WTC11 (cell line): Measurements from ENCODE around the gene ZFR.

Experiments used
- CBFB ChIP-seq: sonication (generic); formaldehyde crosslinking; IDR thresholded peaks from 2 replicates; pipeline ENCODE4 v1.8.1; 2022; ENCODE audit warnings: mild to moderate bottlenecking, low read depth, missing genetic modification reagents
- CTCF ChIP-seq: fragments of 200-600 bp; IDR thresholded peaks from 2 replicates; pipeline ENCODE4 v1.8.0; 2022; ENCODE audit warnings: antibody characterized with exemption
- E2F4 ChIP-seq: sonication (generic); formaldehyde crosslinking; IDR thresholded peaks from 2 replicates; pipeline ENCODE4 v1.8.1; 2022; ENCODE audit warnings: low read depth, mild to moderate bottlenecking, moderate library complexity, missing genetic modification reagents, borderline replicate concordance
- IRF1 ChIP-seq: sonication (generic); formaldehyde crosslinking; IDR thresholded peaks from 2 replicates; pipeline ENCODE4 v1.8.0; 2023; ENCODE audit warnings: missing genetic modification reagents
- IRF2 ChIP-seq: sonication (generic); formaldehyde crosslinking; IDR thresholded peaks from 2 replicates; pipeline ENCODE4 v1.8.0; 2022; ENCODE audit warnings: low read depth, missing genetic modification reagents, borderline replicate concordance
- NFE2L1 ChIP-seq: sonication (generic); formaldehyde crosslinking; IDR thresholded peaks from 2 replicates; pipeline ENCODE4 v1.8.1; 2023; ENCODE audit warnings: missing genetic modification reagents
- OVOL2 ChIP-seq: fragments of 250-450 bp; sonication (Bioruptor Pico); IDR thresholded peaks from 2 replicates; pipeline ENCODE4 v1.9.0; 2021; ENCODE audit warnings: mild to moderate bottlenecking, borderline replicate concordance
- PRDM15 ChIP-seq: sonication (generic); formaldehyde crosslinking; IDR thresholded peaks from 2 replicates; pipeline ENCODE4 v1.8.0; 2022; ENCODE audit warnings: missing genetic modification reagents
- STAT6 ChIP-seq: sonication (generic); formaldehyde crosslinking; conservative IDR thresholded peaks from 2 replicates; pipeline ENCODE4 v1.8.1; 2023; ENCODE audit warnings: mild to moderate bottlenecking, low read depth, missing genetic modification reagents, moderate library complexity
- TP53 ChIP-seq: sonication (generic); formaldehyde crosslinking; IDR thresholded peaks from 2 replicates; pipeline ENCODE4 v1.8.1; 2023; ENCODE audit warnings: mild to moderate bottlenecking, missing genetic modification reagents
- ZBTB21 ChIP-seq: sonication (generic); formaldehyde crosslinking; IDR thresholded peaks from 2 replicates; pipeline ENCODE4 v1.8.1; 2023; ENCODE audit warnings: mild to moderate bottlenecking, missing genetic modification reagents, borderline replicate concordance
- ZBTB43 ChIP-seq: sonication (generic); formaldehyde crosslinking; IDR thresholded peaks from 2 replicates; pipeline ENCODE4 v1.8.1; 2023; ENCODE audit warnings: mild to moderate bottlenecking, missing genetic modification reagents
- ZNF416 ChIP-seq: fragments of 250-450 bp; sonication (Bioruptor Pico); IDR thresholded peaks from 2 replicates; pipeline ENCODE4 v1.9.0; 2021; ENCODE audit warnings: mild to moderate bottlenecking, inconsistent platforms
- ZNF512 ChIP-seq: sonication (generic); formaldehyde crosslinking; IDR thresholded peaks from 2 replicates; pipeline ENCODE4 v1.8.1; 2022; ENCODE audit warnings: missing genetic modification reagents, borderline replicate concordance

GRCh38 chr5:32309761-32310160, 134.8 kb downstream of the ZFR start:
- TF ChIP-seq TP53: no peak
- no peak for TF ChIP-seq IRF1
- TF ChIP-seq CTCF: no peak
- TF ChIP-seq CBFB (CRISPR knock-in tag): no peak
- TF ChIP-seq PRDM15 (CRISPR knock-in tag): no peak
- no peak for TF ChIP-seq NFE2L1 (CRISPR knock-in tag)
- no peak for TF ChIP-seq ZNF512 (CRISPR knock-in tag)
- TF ChIP-seq ZBTB43 (CRISPR knock-in tag): no peak
- no peak for TF ChIP-seq ZNF416 (CRISPR knock-in tag)
- TF ChIP-seq E2F4 (CRISPR knock-in tag): no peak
- no peak for TF ChIP-seq OVOL2 (CRISPR knock-in tag)
- TF ChIP-seq ZBTB21: no peak
- TF ChIP-seq IRF2 (CRISPR knock-in tag): no peak
- no peak for TF ChIP-seq STAT6 (CRISPR knock-in tag)
